Lung (tissue), 12 donors: Measurements from ENCODE around the gene PTPRD. TPM values are rescaled to one million over a fixed set of nuclear protein-coding genes. Genes with fewer than 3 reads are reported as not detected.

Source experiments
- ATAC-seq: fragments of 200-7000 bp; cut with Tn5 transposase; one replicate; pipeline ENCODE4 v1.9.1; 2020; ENCODE audit warnings: moderate number of reproducible peaks; ENCODE audit not compliant: insufficient read depth, low FRiP score
- DNase-seq, 3 donors: peaks; one replicate each; pipeline ENCODE4 v3.0.0-alpha.2; 2013 to 2017
- H3K27ac ChIP-seq, 2 donors: one replicate each; pipeline ENCODE4 v1.5.1; 2013; ENCODE audit warnings: mild to moderate bottlenecking in 2 of 2, moderate library complexity in 2 of 2, control low read depth in 1 of 2, inconsistent platforms in 1 of 2, low read depth in 1 of 2, low read length in 1 of 2
- H3K27me3 ChIP-seq, 3 donors: one replicate each; pipeline ENCODE4 v1.5.1; 2013; ENCODE audit warnings: low read length in 2 of 3; ENCODE audit not compliant: control insufficient read depth in 3 of 3, insufficient read depth in 3 of 3
- H3K36me3 ChIP-seq, 4 donors: one replicate each; pipeline ENCODE4 v1.5.1; 2013; ENCODE audit warnings: low read length in 4 of 4, mild to moderate bottlenecking in 1 of 4, moderate library complexity in 1 of 4; ENCODE audit not compliant: control insufficient read depth in 4 of 4, insufficient read depth in 4 of 4
- H3K4me1 ChIP-seq, 5 donors: one replicate each; pipeline ENCODE4 v1.5.1; 2013; ENCODE audit warnings: low read length in 5 of 5, mild to moderate bottlenecking in 2 of 5, moderate library complexity in 1 of 5; ENCODE audit not compliant: control insufficient read depth in 5 of 5, insufficient read depth in 5 of 5
- H3K4me3 ChIP-seq: one replicate; pipeline ENCODE4 v1.5.1; 2013; ENCODE audit warnings: mild to moderate bottlenecking, control low read depth, moderate library complexity
- H3K9ac ChIP-seq, 2 donors: one replicate each; pipeline ENCODE4 v1.5.1; 2013; ENCODE audit warnings: low read length in 2 of 2, control low read depth in 1 of 2; ENCODE audit not compliant: insufficient read depth in 1 of 2
- H3K9me3 ChIP-seq, 4 donors: one replicate each; pipeline ENCODE4 v1.5.1; 2013; ENCODE audit warnings: low read length in 3 of 4, mild to moderate bottlenecking in 1 of 4, moderate library complexity in 1 of 4; ENCODE audit not compliant: control insufficient read depth in 4 of 4, insufficient read depth in 3 of 4
- CTCF ChIP-seq: IDR thresholded peaks from 2 replicates; pipeline ENCODE4 v1.5.1; 2012; ENCODE audit warnings: mild to moderate bottlenecking; ENCODE audit errors: control extremely low read depth, extremely low read depth
- WGBS, 2 donors: extraction: QIAGEN DNeasy Blood & Tissue Kit; methylation state at CpG; one replicate each; pipeline ENCODE4 v1.1.7; 2013; 5-methylcytosine and 5-hydroxymethylcytosine counted together
- polyA plus RNA-seq, 2 donors: library from polyadenylated mRNA; stranded (reverse); fragments of 200-250 nt; gene quantifications; one replicate each; pipeline ENCODE4 v1.2.1, GENCODE V29; 2013
- total RNA-seq, 2 donors: library from RNA; depleted of rRNA in 1 of 2; stranded (reverse); fragments of >200 nt in 1 of 2; gene quantifications; one replicate each; pipeline ENCODE4 v1.2.1, GENCODE V29; 2014 to 2021
- donor health status: control.
- donor health status: control.
- donor health status: Bipolar disorder and iron deficiency.
- donor health status: healthy.
- donor health status: DM: yes; HTN: yes; CAD: no.

PTPRD gene
- total and polyA plus RNA-seq, 4 donors = 1.9 to 145 (median 13.7) TPM

DNA sequence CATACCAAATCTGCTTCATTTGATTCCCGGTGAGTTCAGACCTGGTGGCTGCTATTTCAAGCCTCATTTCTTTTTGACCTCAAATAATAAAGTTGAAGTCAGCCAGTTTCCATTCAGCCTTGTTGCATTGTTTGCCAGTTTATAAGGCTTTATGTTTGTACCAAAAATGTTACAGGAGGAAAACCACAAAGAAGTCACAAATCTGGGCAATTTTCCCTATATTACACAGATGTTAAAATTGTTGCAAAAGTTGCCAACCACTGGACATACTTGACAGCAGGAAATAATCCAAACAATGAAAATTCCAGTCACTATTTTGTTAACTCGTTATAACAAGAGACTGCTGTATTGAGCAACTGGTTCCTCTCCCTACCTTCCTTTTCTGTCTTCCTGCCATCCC is 1488.2 kb downstream of the PTPRD start:
- WGBS, 2 donors = 33 to 36% methylated on average over 2 of the region's 2 CpGs
- no peak for TF ChIP-seq CTCF
- H3K4me1 ChIP-seq = peaks cover 0 to 4% (median 0%) of the 10 kb centered on the region in 5 donors
- H3K9me3 ChIP-seq = peaks cover 0 to 4% (median 0%) of the 10 kb centered on the region in 4 donors
- no peak for ATAC-seq
- H3K27me3 ChIP-seq = no peaks in the 10 kb centered on the region
- H3K36me3 ChIP-seq = no peaks in the 10 kb centered on the region
- peak in 2 of 3 donors; percentile 15 to 31 for DNase-seq
- H3K27ac ChIP-seq = no peak overlapping the region
- H3K9ac ChIP-seq = no peak overlapping the region
- H3K4me3 ChIP-seq = no peak overlapping the region

DNA sequence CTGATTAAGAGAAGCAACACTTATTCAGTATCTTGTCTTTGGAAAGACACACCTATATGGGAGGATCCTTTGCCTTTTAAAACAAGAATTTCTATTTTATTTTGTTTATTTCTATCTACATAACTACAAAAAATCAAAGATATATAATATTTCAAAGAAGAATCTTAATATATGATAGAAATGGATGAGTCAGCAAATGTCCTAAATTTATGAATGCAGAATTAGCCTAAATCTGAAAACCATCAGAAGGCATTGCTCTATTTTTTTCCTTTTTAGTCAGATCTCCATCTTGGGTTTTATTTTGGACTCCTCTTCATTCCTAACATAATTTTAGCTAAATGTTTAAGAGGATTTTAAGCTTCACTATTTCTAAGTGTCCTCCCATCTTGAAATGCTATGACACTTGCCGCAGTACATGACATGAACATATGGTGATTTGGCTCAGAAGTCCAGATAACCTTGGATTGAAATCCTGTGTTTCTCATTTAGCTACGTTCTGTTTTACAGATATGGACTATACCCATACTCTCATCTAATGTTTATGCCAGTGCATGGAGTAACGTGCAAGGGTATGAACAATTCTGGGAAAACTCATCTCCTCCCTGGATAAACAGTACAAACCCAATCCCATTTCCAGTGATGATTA is 1490.4 kb downstream of the PTPRD start:
- Histone ChIP-seq H3K9me3 (peaks cover 0 to 4% (median 0%) of the 10 kb centered on the region in 4 donors), H3K27me3 (no peaks in the 10 kb centered on the region), H3K9ac (no peak overlapping the region), H3K4me1 (peaks cover 0 to 4% (median 0%) of the 10 kb centered on the region in 5 donors), H3K4me3 (no peak overlapping the region), H3K36me3 (no peaks in the 10 kb centered on the region), H3K27ac (no peak overlapping the region)
- 84 to 85% methylated on average over 3 of the region's 3 CpGs for WGBS, 2 donors
- no peak for TF ChIP-seq CTCF
- DNase-seq = no peak
- no peak for ATAC-seq

DNA sequence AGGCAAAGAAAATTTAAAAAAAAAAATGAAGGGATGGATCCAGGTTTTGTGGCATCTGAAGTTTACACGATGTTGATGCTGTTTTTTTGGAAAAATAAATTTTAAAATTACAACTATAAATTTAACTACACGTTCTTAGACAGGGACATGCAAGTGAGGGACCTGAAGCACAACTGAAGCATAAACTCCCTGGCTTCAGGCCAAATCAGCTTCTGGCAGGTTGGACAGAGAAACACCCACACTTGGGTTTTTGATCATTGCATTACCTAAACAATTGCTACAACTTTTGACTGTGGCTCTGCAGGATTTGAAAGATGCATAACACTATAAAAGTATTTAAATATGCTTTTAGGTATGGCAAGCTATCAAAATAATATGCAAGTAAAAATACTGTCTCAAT is 1494.9 kb downstream of the PTPRD start:
- Histone ChIP-seq H3K9ac (no peak overlapping the region), H3K9me3 (no peaks in the 10 kb centered on the region), H3K4me1 (no peaks in the 10 kb centered on the region), H3K27ac (no peak overlapping the region), H3K36me3 (no peaks in the 10 kb centered on the region), H3K27me3 (no peaks in the 10 kb centered on the region), H3K4me3 (no peak overlapping the region)
- no peak for TF ChIP-seq CTCF
- WGBS, 2 donors = 74 to 86% methylated on average over 2 of the region's 2 CpGs
- DNase-seq (peak in 1 of 3 donors; percentile 4), ATAC-seq (no peak)
